K562 (cell line): Measurements from ENCODE around the gene KDM4F. TPM values are rescaled to one million over a fixed set of nuclear protein-coding genes. Genes with fewer than 3 reads are reported as not detected.

Experiments used
- ATAC-seq: fragments of 200-7000 bp; cut with Tn5 transposase; 3 replicates; pipeline ENCODE4 v1.9.1; 2020; ENCODE audit warnings: moderate library complexity
- BruUV-seq: library from RNA; stranded (reverse); fragments of 400-500 nt; replicated peaks from 2 replicates; lab custom pipeline; 2021; lab: Mats Ljungman, UMichigan
- CTCF ChIA-PET: fragments of 300-600 bp; formaldehyde crosslinking; extraction: SDS; loops from one replicate; lab custom pipeline; 2021; ENCODE audit warnings: low intra/inter-chr PET ratio; lab: Yijun Ruan, JAX
- POLR2A ChIA-PET: fragments of 300-600, 350-650 bp; sonication (Branson Sonifier 250); formaldehyde crosslinking; extraction: SDS; loops from one replicate; lab custom pipeline; 2021; ENCODE audit warnings: antibody characterized with exemption, inconsistent platforms; lab: Yijun Ruan, JAX
- DNase-seq, 4 experiments: peaks; one replicate each; pipeline versions ENCODE4 v3.0.0 to v3.0.0-alpha.2; 2011 to 2018; ENCODE audit warnings: low spot score in 3 of 4, mixed read lengths in 3 of 4; ENCODE audit errors: extremely low read depth in 1 of 4
- FAIRE-seq: peaks from 2 replicates; lab custom pipeline; 2011; peaks lifted over from hg19 to GRCh38; lab: Jason Lieb, UNC
- H2AFZ ChIP-seq: 2 replicates; pipeline ENCODE4 v1.6.0; 2011; ENCODE audit warnings: low read depth, low read length, control low read depth, inconsistent platforms
- H3K27ac ChIP-seq: fragments of 200-600 bp; 3 replicates; pipeline ENCODE4 v1.8.0; 2011; ENCODE audit warnings: low read depth, mild to moderate bottlenecking, control low read depth, inconsistent platforms, low read length, moderate library complexity, mixed read lengths; ENCODE audit errors: extremely low read depth
- H3K27me3 ChIP-seq, 2 experiments: fragments of 300-600 bp in 1 of 2; 2 replicates in 1 of 2; 3 replicates in 1 of 2; pipeline versions ENCODE4 v1.6.0 to v1.8.0; 2011; ENCODE audit warnings: inconsistent platforms in 2 of 2, low read length in 2 of 2, mild to moderate bottlenecking in 1 of 2, mixed read lengths in 1 of 2, moderate library complexity in 1 of 2; ENCODE audit not compliant: control insufficient read depth in 2 of 2, insufficient read depth in 2 of 2
- H3K36me3 ChIP-seq: fragments of 300-600 bp; 3 replicates; pipeline ENCODE4 v1.8.0; 2011; ENCODE audit warnings: mild to moderate bottlenecking, low read length, inconsistent platforms; ENCODE audit not compliant: control insufficient read depth, insufficient read depth
- H3K4me1 ChIP-seq, 2 experiments: fragments of 200-600 bp in 1 of 2; replicated peaks in 1 of 2; 2 replicates in 1 of 2; 3 replicates in 1 of 2; pipeline versions ENCODE4 v1.5.1 to v1.8.0; 2011; ENCODE audit warnings: inconsistent platforms in 2 of 2, low read length in 2 of 2, mild to moderate bottlenecking in 1 of 2, mixed read lengths in 1 of 2, moderate library complexity in 1 of 2; ENCODE audit not compliant: control insufficient read depth in 2 of 2, insufficient read depth in 2 of 2
- H3K4me2 ChIP-seq: 2 replicates; pipeline ENCODE4 v1.6.1; 2011; ENCODE audit warnings: low read length, control low read depth, inconsistent platforms, mixed read lengths; ENCODE audit not compliant: insufficient read depth
- H3K4me3 ChIP-seq: fragments of 200-600 bp; sonication (generic), shearing (Covaris generic); 2 replicates; pipeline ENCODE4 v1.5.1; 2016; ENCODE audit warnings: control low read depth, inconsistent platforms
- H3K79me2 ChIP-seq: fragments of 200-600 bp; 3 replicates; pipeline ENCODE4 v1.8.0; 2011; ENCODE audit warnings: low read length, inconsistent platforms; ENCODE audit not compliant: control insufficient read depth, insufficient read depth
- H3K9ac ChIP-seq, 2 experiments: 2 replicates each; pipeline versions ENCODE4 v1.6.0 to v1.6.1; 2011; ENCODE audit warnings: low read depth in 2 of 2, low read length in 2 of 2, control low read depth in 1 of 2, inconsistent platforms in 1 of 2, mild to moderate bottlenecking in 1 of 2, mixed read lengths in 1 of 2; ENCODE audit not compliant: insufficient read depth in 1 of 2
- H3K9me1 ChIP-seq: one replicate; pipeline ENCODE4 v1.6.0; 2011; ENCODE audit warnings: inconsistent platforms, mild to moderate bottlenecking, low read length, moderate library complexity; ENCODE audit not compliant: control insufficient read depth, insufficient read depth
- H3K9me3 ChIP-seq: replicated peaks from 2 replicates; pipeline ENCODE4 v1.5.1; 2011; ENCODE audit warnings: low read depth, low read length, inconsistent platforms; ENCODE audit not compliant: control insufficient read depth, insufficient read depth
- H4K20me1 ChIP-seq: replicated peaks from 2 replicates; pipeline ENCODE4 v1.6.1; 2011; ENCODE audit warnings: low read length, inconsistent platforms, mixed read lengths; ENCODE audit not compliant: control insufficient read depth, insufficient read depth
- CAMTA2 ChIP-seq: fragments of 250-450 bp; sonication (Bioruptor Pico); conservative IDR thresholded peaks from 2 replicates; pipeline ENCODE4 v1.5.1; 2022
- EWSR1 ChIP-seq: fragments of 450-650 bp; IDR thresholded peaks from 2 replicates; pipeline ENCODE4 v1.6.1; 2018; ENCODE audit warnings: borderline replicate concordance, mild to moderate bottlenecking, low read depth, moderate library complexity; ENCODE audit not compliant: partially characterized antibody
- FOXK2 ChIP-seq, 2 experiments: fragments of 450-650 bp; IDR thresholded peaks in 1 of 2; conservative IDR thresholded peaks in 1 of 2; 2 replicates each; pipeline ENCODE4 v1.6.1; 2016; ENCODE audit warnings: low read depth in 2 of 2, mild to moderate bottlenecking in 1 of 2
- HMG20B ChIP-seq: fragments of 250-450 bp; sonication (Bioruptor Pico); IDR thresholded peaks from 2 replicates; pipeline ENCODE4 v1.5.0; 2021; ENCODE audit warnings: mild to moderate bottlenecking
- JUND ChIP-seq, 2 experiments: IDR thresholded peaks; 2 replicates in 1 of 2; 3 replicates in 1 of 2; pipeline ENCODE4 v1.6.1; 2011; ENCODE audit warnings: borderline replicate concordance in 2 of 2, low read depth in 2 of 2, low read length in 2 of 2, improper control_type of control experiment in 1 of 2, missing biosample characterization in 1 of 2, missing genetic modification characterization in 1 of 2, missing genetic modification reagents in 1 of 2
- MAFF ChIP-seq: IDR thresholded peaks from 2 replicates; pipeline ENCODE4 v1.6.1; 2012; ENCODE audit warnings: low read length, improper control_type of control experiment
- NELFE ChIP-seq: IDR thresholded peaks from 2 replicates; pipeline ENCODE4 v1.6.1; 2011; ENCODE audit warnings: mild to moderate bottlenecking; ENCODE audit not compliant: insufficient read depth, insufficient read length
- NR1H2 ChIP-seq: sonication (generic); formaldehyde crosslinking; IDR thresholded peaks from 2 replicates; pipeline ENCODE4 v1.4.0; 2020; ENCODE audit warnings: mild to moderate bottlenecking, missing genetic modification reagents
- NUFIP1 ChIP-seq: fragments of 450-650 bp; IDR thresholded peaks from 2 replicates; pipeline ENCODE4 v1.6.1; 2018; ENCODE audit not compliant: partially characterized antibody
- PCBP1 ChIP-seq: fragments of 200-400 bp; formaldehyde crosslinking; IDR thresholded peaks from 2 replicates; pipeline ENCODE4 v1.6.1; 2018; ENCODE audit warnings: mild to moderate bottlenecking, low read depth, low read length; ENCODE audit not compliant: poor library complexity, severe bottlenecking
- PTTG1 ChIP-seq: fragments of 450-650 bp; IDR thresholded peaks from 2 replicates; pipeline ENCODE4 v1.6.1; 2016; ENCODE audit warnings: low read depth, mild to moderate bottlenecking, missing genetic modification characterization, missing compliant biosample characterization
- RBM25 ChIP-seq: fragments of 200-400 bp; formaldehyde crosslinking; IDR thresholded peaks from 2 replicates; pipeline ENCODE4 v1.6.1; 2018; ENCODE audit warnings: low read length, low read depth, moderate library complexity; ENCODE audit not compliant: severe bottlenecking
- SIN3A ChIP-seq, 2 experiments: fragments of 150-350 bp in 1 of 2; IDR thresholded peaks; 2 replicates each; pipeline ENCODE4 v1.6.1; 2011 to 2016; ENCODE audit warnings: borderline replicate concordance in 2 of 2, low read depth in 2 of 2, low read length in 2 of 2, mild to moderate bottlenecking in 2 of 2, moderate library complexity in 2 of 2; ENCODE audit not compliant: control insufficient read depth in 1 of 2
- TFAM ChIP-seq: fragments of 250-450 bp; sonication (Bioruptor Pico); conservative IDR thresholded peaks from 2 replicates; pipeline ENCODE4 v1.5.0; 2021; ENCODE audit warnings: mild to moderate bottlenecking, moderate library complexity
- THRAP3 ChIP-seq: fragments of 450-650 bp; IDR thresholded peaks from 2 replicates; pipeline ENCODE4 v1.6.1; 2016; ENCODE audit warnings: mild to moderate bottlenecking, inconsistent platforms, borderline replicate concordance
- ZFP30 ChIP-seq: fragments of 250-450 bp; sonication (Bioruptor Pico); IDR thresholded peaks from 2 replicates; pipeline ENCODE4 v1.8.0; 2022; ENCODE audit warnings: moderate library complexity, mild to moderate bottlenecking, inconsistent platforms, borderline replicate concordance
- ZKSCAN3 ChIP-seq: fragments of 250-450 bp; sonication (Bioruptor Pico); IDR thresholded peaks from 2 replicates; pipeline ENCODE4 v1.4.0; 2020
- ZNF436 ChIP-seq: fragments of 250-450, 450-650 bp; sonication (Bioruptor Pico); formaldehyde crosslinking; IDR thresholded peaks from 2 replicates; pipeline ENCODE4 v1.7.0; 2020; ENCODE audit warnings: mild to moderate bottlenecking
- ZNF444 ChIP-seq: fragments of 250-450 bp; sonication (Bioruptor Pico); IDR thresholded peaks from 2 replicates; pipeline ENCODE4 v1.4.0; 2020; ENCODE audit warnings: mild to moderate bottlenecking, moderate library complexity
- ZZZ3 ChIP-seq: fragments of 450-650 bp; IDR thresholded peaks from 2 replicates; pipeline ENCODE4 v1.6.1; 2016; ENCODE audit warnings: antibody characterized with exemption, mild to moderate bottlenecking, moderate library complexity
- WGBS: fragments of 100-300 bp; shearing (Covaris generic); methylation state at CpG from one replicate; pipeline ENCODE4 v1.1.6; 2016; ENCODE audit warnings: low coverage, mixed read lengths; ENCODE audit not compliant: insufficient coverage; ENCODE audit errors: missing lambda C conversion rate; 5-methylcytosine and 5-hydroxymethylcytosine counted together
- in situ Hi-C: fragments of 300-500 bp; cut with MboI; formaldehyde crosslinking; loops from 4 replicates; pipeline ENCODE4 v1.15.0; 2018; ENCODE audit warnings: inconsistent platforms, mixed read lengths
- intact Hi-C: fragments of 100-400 bp; cut with micrococcal nuclease; formaldehyde crosslinking; loops from 2 replicates; pipeline ENCODE4 v1.14.2; 2022
- polyA plus RNA-seq, 8 experiments: library from polyadenylated mRNA; depleted of rRNA in 4 of 8; stranded (reverse) in 5 of 8; unstranded in 3 of 8; fragments of >200 nt; fragmentation: Nextera tagmentation in 2 of 8; fragmentation: Illumina TruSeq in 1 of 8; extraction: Ambion mirVana in 2 of 8; extraction: Trizol in 1 of 8; gene quantifications; 2 replicates each; pipeline versions ENCODE4 v1.2.1 to v1.2.3, GENCODE V29; 2011 to 2014; ENCODE audit warnings: inconsistent platforms in 1 of 8, missing spikeins in 1 of 8
- total RNA-seq, 7 experiments: library from RNA; depleted of rRNA in 6 of 7; stranded (reverse); fragments of >200 nt in 6 of 7; fragmentation: Illumina TruSeq in 2 of 7; extraction: Trizol in 2 of 7; gene quantifications; 2 replicates each; pipeline versions ENCODE4 v1.2.1 to v1.2.3, GENCODE V29; 2011 to 2021; ENCODE audit warnings: low replicate concordance in 1 of 7
- TF ChIP-seq, protein P1 (sequence below): sonication (generic); formaldehyde crosslinking; IDR thresholded peaks from 2 replicates; pipeline ENCODE4 v1.8.1; 2022; ENCODE audit warnings: missing genetic modification reagents
- TF ChIP-seq, protein P2 (sequence below): fragments of 450-650 bp; formaldehyde crosslinking; IDR thresholded peaks from 2 replicates; pipeline ENCODE4 v1.4.0; 2020; ENCODE audit warnings: mild to moderate bottlenecking

Gene KDM4F
- total and polyA plus RNA-seq, 9 of the 15 experiments (the other 6 are each of a cell fraction or from before 2014, with no cell fraction given), result not detected

DNA sequence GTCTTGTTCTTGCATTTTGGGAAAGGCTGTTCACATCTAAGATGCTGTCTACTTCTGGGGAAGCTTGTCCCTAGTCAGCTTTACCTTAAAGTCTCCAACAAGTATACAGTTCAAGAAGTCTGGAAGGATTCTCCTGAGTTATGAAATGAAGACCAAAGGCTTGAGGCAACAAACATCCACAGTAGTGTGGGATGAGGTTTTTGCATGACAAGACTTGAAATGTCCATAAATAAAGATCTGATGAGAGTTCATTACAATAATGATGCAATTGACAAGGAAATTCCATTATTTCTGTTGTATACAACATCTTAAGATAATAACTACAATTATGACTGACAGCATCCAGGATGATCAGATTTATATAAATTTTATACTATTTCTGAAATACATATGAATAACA lies 45.5 kb upstream of the KDM4F start (continued):
- no peak for TF ChIP-seq ZKSCAN3
- TF ChIP-seq CAMTA2 (CRISPR knock-in tag), result no peak
- TF ChIP-seq SIN3A (IDR thresholded peaks at IDR 0.05; ENCODE audit: borderline replicate concordance in 2 of 2, control insufficient read depth in 1 of 2, low read depth in 2 of 2, low read length in 2 of 2), result no peak
- TF ChIP-seq RBM25, result no peak
- TF ChIP-seq, protein P1, sequence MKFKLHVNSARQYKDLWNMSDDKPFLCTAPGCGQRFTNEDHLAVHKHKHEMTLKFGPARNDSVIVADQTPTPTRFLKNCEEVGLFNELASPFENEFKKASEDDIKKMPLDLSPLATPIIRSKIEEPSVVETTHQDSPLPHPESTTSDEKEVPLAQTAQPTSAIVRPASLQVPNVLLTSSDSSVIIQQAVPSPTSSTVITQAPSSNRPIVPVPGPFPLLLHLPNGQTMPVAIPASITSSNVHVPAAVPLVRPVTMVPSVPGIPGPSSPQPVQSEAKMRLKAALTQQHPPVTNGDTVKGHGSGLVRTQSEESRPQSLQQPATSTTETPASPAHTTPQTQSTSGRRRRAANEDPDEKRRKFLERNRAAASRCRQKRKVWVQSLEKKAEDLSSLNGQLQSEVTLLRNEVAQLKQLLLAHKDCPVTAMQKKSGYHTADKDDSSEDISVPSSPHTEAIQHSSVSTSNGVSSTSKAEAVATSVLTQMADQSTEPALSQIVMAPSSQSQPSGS (CRISPR knock-in tag), result no peak
- no peak for TF ChIP-seq PTTG1 (tag)
- TF ChIP-seq TFAM, result no peak
- no peak for TF ChIP-seq NELFE
- no peak for TF ChIP-seq JUND (IDR thresholded peaks at IDR 0.05; ENCODE audit: borderline replicate concordance, low read depth, low read length)
- no peak for TF ChIP-seq JUND (tag; IDR thresholded peaks at IDR 0.05; ENCODE audit: borderline replicate concordance, low read depth, low read length)
- TF ChIP-seq MAFF, result no peak

DNA sequence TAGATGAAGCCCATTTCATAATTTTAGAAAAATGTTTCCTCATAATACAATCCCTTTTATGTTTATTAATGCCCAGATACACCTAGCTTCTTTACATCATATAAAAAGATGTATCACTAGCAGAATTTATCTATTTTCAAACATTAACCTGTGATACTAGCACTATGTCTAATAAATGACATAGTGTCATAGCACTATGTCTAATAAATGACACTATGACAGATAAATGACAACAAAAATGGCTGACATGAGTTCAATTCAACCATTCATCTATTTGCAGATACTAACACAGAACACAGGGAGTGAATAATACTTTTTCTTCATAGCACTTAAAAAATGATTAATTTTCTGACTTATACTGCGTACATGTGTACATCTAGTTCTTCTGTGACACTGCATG lies 43.6 kb upstream of the KDM4F start:
- no peaks in the 10 kb centered on the region for H3K36me3 ChIP-seq
- no peak overlapping the region for H2AFZ ChIP-seq
- H3K79me2 ChIP-seq, result no peaks in the 10 kb centered on the region
- in situ Hi-C loops, result no loop called here
- DNase-seq (no peak), ATAC-seq (no peak), FAIRE-seq (no peak)
- WGBS, result 13% methylated on average over 1 of the region's 1 CpG
- H3K9ac ChIP-seq, result no peak overlapping the region
- CTCF ChIA-PET, result interaction anchor here (0.6 kb wide), 1 partner anchor 72 kb away, joined by 3 read pairs; no protein-coding TSS in a partner anchor
- no peak overlapping the region for H3K4me2 ChIP-seq
- POLR2A ChIA-PET, result no interaction called here
- H3K9me3 ChIP-seq, result no peaks in the 10 kb centered on the region
- H3K4me1 ChIP-seq, result no peaks in the 10 kb centered on the region
- H3K4me3 ChIP-seq, result no peak overlapping the region
- no peaks in the 10 kb centered on the region for H3K9me1 ChIP-seq
- no peaks in the 10 kb centered on the region for H4K20me1 ChIP-seq
- no peak overlapping the region for H3K27ac ChIP-seq
- no peaks in the 10 kb centered on the region; a peak in 1 of 5 replicates for H3K27me3 ChIP-seq
- BruUV-seq, result no TSS peak
- intact Hi-C loops, result no loop called here
- no peak for TF ChIP-seq PCBP1
- TF ChIP-seq EWSR1, result no peak
- TF ChIP-seq ZFP30, result no peak
- no peak for TF ChIP-seq FOXK2 (conservative IDR thresholded peaks at IDR 0.05 in 1 of 2, IDR thresholded peaks at IDR 0.05 in 1 of 2; ENCODE audit: low read depth in 2 of 2)
- TF ChIP-seq ZZZ3, result no peak
- no peak for TF ChIP-seq ZNF436 (CRISPR knock-in tag)
- TF ChIP-seq NR1H2 (CRISPR knock-in tag), result no peak
- no peak for TF ChIP-seq HMG20B (CRISPR knock-in tag)
- TF ChIP-seq THRAP3, result no peak
- TF ChIP-seq, protein P2, sequence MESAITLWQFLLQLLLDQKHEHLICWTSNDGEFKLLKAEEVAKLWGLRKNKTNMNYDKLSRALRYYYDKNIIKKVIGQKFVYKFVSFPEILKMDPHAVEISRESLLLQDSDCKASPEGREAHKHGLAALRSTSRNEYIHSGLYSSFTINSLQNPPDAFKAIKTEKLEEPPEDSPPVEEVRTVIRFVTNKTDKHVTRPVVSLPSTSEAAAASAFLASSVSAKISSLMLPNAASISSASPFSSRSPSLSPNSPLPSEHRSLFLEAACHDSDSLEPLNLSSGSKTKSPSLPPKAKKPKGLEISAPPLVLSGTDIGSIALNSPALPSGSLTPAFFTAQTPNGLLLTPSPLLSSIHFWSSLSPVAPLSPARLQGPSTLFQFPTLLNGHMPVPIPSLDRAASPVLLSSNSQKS (CRISPR knock-in tag), result no peak
- no peak for TF ChIP-seq ZNF444
- no peak for TF ChIP-seq NUFIP1
